ENCODE results near the gene SLIT3.
"Not testable (repeated sequence)": the region's sequence is repeated elsewhere in the genome, so short reads cannot be mapped to it uniquely, and the experiment has no call there.

SLIT3 gene

DNA sequence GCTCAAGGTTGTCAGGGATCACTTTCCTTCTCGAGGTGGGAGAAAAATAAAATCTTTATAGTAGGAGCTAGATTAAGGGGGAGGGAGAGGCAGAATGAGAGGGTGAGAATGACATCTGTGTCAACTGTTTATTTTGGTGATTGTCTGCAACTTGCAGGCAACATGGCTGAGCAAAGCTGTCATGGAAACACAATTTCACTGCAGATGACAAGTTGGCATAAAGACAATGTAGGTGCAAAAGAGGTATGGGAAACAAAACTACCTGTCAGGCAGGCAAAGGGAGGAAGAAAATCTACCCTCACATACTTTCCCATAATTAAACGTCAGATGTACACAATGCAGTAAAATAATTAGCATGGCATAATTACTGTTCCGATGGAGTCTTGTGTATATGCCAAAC is 167.4 kb downstream of the SLIT3 start:
- no peak for DNase-seq

GRCh38 chr5:169132302-169132660 is 168.7 kb downstream of the SLIT3 start:
- DNase-seq, result no peak

DNA sequence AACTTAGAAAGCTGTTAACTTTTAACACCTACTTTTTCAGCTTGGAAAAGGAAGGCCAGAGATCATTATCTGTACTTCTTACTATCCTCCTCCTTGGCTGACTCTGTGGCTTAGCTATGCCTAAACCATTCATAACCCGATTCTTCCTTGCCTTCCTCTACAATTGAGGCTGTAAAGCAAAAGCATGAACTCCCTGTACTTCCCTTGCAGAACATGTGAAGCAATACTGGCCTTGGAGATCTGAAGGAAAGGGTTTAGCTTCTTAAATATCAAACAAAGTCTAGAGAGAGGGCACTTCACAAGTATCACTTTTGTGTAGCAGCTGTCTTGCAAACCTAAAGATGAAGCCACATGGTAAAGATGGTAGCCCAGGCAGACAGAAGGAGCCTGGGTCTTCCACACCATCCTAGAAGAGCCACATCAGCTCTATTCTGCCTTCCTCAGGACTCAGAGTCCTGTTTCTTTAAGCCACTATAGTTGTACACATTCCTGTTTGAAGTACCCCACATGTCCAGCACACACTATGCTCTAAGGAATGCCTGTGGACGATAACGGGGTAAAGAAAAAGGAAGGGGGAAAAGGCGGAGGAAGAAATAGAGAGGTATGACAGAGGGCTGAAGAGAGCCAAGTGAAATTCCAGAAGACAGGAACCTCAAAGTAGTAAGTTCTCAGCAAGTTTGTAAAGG is 169.2 kb downstream of the SLIT3 start:
- DNase-seq, result no peak

DNA sequence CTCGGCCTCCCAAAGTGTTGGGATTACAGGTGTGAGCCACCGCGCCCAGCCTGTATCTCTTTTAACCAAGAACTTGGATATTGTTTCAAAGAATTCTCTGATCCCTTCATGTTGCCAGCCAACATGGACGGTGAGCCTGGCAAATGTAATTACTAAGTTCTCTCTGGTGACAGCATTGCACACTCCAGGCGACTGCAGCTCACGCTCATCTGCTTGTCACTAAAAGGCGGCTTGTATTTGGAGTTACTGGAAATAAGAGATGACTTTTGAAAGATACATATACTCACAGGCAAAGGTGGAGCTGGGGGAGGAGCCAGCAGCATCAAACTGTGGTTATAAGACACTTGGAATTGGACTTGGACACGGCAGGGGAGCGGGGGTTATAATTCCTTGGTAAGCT is 172.3 kb downstream of the SLIT3 start:
- DNase-seq, result no peak

- no peak for DNase-seq
Measured at GRCh38 chr5:169127431-169127830, 173.5 kb downstream of the SLIT3 start.

GRCh38 chr5:169126481-169127021 is 174.4 kb downstream of the SLIT3 start:
- no peak for DNase-seq

GRCh38 chr5:169125571-169125970 is 175.4 kb downstream of the SLIT3 start:
- no peak for DNase-seq

DNA sequence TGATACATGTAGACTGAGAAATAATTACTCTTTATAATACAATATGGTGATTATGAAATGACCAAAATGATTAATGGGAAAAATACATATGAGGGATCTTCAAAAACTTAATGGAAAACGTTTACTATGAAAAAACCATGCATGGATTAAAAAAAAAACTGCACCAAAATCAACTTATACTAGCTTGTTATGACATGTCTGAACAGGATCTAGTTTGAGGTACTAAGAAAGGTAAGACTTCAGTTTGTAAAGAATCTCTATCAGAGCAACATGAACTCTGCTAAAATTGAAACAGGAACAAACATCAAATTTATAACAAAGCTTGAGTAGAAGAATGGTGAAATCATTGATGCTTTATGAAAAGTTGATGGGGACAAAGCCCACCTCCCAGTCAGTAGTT is 178.0 kb downstream of the SLIT3 start:
- no peak for DNase-seq

GRCh38 chr5:169121630-169122420 is 179.1 kb downstream of the SLIT3 start:
- no peak for DNase-seq

GRCh38 chr5:169119288-169120048 is 181.5 kb downstream of the SLIT3 start:
- no peak for DNase-seq

DNA sequence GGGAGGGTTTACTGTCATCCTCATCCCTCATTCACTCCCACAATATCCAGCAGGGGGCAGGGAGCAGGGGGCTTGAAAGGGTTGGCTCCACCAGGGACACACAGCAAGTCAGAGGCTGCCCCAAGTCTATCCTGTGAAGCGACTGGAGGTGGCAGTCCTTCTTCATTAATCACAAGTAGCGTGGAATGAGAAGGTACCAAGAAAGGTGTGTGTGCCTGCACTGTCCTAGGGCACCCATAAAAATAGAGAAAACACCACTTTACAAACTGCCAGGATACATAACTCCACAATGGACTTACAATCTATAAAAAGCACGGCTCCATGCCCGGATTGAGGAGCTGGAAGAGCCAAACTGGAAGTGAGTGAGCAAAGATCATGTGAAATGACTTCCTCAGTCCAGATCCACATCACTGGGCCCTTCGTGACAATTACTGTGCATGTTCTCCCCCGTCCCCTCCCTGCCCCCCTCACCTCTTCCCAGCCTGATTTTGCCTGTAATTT is 183.9 kb downstream of the SLIT3 start:
- DNase-seq, result no peak

DNA sequence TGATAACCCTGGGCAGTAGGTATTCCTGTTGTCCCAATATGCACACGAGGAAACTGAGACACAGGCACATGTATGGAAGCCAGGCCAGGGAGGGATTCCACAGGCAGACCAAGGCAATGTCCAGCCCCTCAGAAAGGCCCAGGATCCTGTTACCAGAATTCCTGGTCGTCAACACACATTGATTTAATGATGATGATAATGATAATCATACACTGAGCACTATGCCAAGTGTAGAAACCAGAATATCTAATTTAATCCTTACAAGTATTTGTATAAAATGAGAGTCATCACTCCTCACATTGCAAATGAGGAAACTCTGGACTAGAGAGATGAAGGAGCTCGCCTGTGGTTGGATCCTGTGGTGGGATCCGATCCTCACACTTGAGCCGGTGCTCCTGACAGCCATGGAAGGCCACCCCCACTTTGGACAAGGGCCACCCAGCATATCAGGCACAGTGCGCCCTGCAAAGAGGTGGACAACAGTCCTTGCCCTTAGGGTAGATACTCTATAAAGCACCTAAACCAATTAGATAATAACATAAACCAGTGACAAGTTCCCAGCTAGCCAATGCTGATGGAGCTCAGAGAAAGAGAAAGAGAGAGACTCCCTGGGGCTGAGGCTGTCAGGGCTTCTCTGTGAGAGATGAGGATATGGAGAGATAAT is 185.3 kb downstream of the SLIT3 start:
- no peak for DNase-seq

- DNase-seq, result no peak
Measured at GRCh38 chr5:169114466-169115065, 186.4 kb downstream of the SLIT3 start.

GRCh38 chr5:169112016-169112415 is 188.9 kb downstream of the SLIT3 start:
- no peak for DNase-seq

DNA sequence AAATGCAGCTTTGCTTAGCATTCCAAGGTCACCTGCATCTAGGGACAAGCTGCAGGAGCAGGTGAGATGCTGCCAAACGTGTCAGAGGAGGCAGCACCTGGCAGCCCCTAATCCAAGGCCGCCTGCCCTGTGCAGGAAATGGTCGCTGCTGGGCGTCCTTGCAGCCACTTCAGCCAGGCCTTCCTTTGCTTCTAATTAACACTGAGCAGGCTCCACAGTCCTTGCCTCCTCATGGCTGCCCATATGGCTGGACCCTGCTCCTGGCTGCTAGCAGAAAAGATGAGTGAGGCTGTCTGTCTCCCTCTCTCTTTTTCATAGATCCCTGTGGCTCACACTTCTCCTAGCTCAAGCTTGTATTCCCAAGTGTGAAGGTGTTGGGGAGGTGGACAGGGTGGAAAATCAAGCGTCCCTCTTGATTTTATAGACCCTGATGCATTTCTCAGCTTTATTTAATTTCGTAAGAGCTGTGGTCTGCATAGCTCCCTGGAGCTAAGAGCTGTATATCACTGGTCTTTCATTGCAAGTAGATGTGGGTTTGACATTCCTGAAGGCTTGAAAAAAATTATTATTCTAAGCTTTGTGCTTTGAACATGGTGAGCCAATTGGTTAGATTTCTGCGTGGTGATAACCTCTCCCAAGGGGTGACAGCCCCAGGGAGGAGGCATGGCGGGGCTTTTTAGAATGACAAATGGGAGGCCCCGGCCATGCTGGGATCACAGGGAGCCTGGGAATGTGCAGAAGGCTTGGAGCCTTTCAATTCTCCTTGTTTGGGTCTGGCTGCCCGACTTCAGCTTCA is 193.8 kb downstream of the SLIT3 start:
- DNase-seq, result no peak

DNA sequence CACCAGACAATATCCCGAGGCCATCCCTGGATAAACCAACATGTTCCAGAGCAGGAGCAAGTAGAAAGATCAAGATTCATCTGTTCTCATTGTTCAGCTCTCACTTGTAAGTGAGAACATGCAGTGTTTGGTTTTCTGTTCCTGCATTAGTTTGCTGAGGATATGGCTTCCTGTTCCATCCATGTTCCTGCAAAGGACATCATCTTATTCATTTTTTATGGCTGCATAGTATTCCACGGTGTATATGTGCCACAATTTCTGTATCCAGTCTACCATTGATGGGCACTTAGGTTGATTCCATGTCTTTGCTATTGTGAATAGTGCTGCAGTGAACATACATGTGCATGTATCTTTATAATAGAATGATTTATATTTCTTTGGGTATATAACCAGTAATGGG is 195.4 kb downstream of the SLIT3 start:
- DNase-seq, result not testable (repeated sequence)

DNA sequence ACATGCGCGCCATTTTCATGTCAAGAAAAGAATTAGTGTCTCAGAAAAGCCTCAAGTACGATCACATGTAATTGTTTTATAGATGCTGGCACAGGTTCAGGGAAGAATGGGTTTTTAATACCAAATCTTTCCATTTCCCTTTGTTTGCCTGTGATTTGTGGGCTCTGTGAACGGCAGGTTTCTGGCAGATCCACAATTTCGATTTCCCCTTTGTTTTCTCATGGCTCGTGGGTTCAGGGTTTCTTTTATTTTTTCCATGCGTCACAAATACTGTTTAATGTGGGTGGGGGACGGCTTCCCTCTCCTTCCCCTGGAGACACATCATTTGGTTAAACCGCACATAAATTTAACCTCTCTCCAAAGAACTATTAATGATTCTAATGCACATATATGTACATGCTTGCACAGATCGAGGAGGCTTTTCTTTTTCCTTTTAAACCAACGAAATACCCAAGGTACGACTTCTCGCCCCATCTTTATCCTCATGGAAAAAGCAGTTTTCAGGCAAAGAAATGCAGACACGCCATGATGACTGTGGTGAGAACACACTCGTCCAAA is 195.9 kb downstream of the SLIT3 start:
- no peak for DNase-seq

GRCh38 chr5:169103586-169104181 is 197.3 kb downstream of the SLIT3 start:
- DNase-seq, result no peak

DNA sequence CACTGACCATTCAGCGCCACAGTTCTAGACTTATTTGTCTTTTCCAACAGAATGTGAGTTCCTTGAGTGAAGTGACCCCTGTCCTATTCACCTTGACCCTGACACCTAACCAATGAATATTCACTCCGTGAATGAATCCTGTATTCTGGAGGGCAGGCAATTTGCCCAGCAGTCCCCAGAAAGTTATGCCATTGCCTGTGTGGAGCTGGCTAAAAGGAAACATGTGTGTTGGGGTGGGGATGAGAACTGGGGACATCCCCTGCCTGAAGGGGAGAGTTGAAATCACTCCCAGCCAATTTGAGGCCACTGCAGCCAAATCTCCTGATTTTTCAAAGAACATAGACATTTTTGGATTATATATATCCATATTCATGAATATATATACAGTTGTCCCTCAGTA is 199.0 kb downstream of the SLIT3 start:
- DNase-seq, result no peak

DNA sequence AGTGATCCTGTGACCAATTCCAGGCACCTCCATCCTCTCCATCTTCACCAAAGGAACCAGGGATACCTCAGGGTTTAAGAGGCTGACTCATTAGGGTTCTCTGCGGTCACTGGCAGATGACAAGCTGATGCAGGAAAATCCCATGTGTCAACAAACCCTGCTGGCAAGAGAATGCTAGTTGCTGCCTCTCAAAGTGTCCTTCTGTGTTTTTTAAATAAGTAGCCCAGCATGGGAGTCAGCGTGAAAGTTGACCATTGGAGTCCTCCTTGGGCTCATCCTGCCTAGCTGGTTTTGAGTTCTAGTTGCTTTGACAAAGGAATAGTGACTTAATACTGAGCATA is 200.2 kb downstream of the SLIT3 start:
- DNase-seq, result no peak

Data from effector CD8-positive, alpha-beta T cell (primary cell).